ENCODE data around the gene ENDOV.

Gene ENDOV

DNA sequence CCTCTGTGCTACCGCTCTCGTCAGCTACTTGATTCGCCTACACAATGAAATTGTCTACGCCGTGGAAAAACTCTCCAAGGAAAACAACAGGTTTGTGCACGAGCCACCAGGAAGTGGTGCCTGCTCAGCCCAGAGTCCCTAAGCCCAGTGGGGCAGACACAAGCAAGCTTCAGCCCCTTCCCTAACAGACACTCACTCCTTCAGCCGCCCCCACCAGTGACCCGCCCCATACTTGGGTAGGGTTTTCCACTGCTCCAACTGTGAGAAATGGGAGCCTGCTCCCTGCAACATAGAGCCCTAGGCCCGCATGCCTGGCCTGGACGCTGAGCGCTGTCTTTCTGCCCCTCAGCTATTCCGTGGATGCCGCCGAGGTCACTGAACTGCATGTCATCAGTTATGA, 28.6 kb upstream of the ENDOV start:
- ChIA-PET POLR2A (ENCODE audit: low non-redundant PET) (no interaction called here), CTCF (no interaction called here)
- H3K27ac ChIP-seq = no peak overlapping the region; the same call in 1 of the 2 replicates
- TF ChIP-seq, protein P1, sequence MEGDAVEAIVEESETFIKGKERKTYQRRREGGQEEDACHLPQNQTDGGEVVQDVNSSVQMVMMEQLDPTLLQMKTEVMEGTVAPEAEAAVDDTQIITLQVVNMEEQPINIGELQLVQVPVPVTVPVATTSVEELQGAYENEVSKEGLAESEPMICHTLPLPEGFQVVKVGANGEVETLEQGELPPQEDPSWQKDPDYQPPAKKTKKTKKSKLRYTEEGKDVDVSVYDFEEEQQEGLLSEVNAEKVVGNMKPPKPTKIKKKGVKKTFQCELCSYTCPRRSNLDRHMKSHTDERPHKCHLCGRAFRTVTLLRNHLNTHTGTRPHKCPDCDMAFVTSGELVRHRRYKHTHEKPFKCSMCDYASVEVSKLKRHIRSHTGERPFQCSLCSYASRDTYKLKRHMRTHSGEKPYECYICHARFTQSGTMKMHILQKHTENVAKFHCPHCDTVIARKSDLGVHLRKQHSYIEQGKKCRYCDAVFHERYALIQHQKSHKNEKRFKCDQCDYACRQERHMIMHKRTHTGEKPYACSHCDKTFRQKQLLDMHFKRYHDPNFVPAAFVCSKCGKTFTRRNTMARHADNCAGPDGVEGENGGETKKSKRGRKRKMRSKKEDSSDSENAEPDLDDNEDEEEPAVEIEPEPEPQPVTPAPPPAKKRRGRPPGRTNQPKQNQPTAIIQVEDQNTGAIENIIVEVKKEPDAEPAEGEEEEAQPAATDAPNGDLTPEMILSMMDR (conservative IDR thresholded peaks at IDR 0.05; ENCODE audit: low read depth) = no peak
- no peak for DNase-seq (ENCODE audit: low spot score)

DNA sequence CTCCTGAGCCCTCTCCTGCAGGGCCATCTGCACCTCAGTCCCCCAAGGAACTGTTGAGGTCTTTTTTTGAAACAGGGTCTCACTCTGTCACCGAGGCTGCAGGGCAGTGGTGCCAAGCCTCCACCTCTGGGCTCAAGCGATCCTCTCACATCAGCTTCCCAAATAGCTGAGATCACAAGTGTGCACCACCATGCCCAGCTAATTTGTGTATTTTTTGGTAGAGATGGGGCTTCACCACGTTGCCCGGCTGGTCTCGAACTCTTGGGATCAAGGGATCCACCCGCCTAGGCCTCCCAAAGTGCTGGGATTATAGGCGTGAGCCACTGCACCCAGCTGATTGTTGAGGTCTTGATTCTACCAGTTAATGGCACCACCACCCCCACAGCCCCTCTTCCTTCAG, 27.9 kb upstream of the ENDOV start:
- POLR2A ChIA-PET (ENCODE audit: low non-redundant PET) = no interaction called here
- DNase-seq (ENCODE audit: low spot score) = no peak
- CTCF ChIA-PET = no interaction called here
- TF ChIP-seq, protein P1 (conservative IDR thresholded peaks at IDR 0.05; ENCODE audit: low read depth) = no peak
- no peak overlapping the region; the same call in 1 of the 2 replicates for H3K27ac ChIP-seq

DNA sequence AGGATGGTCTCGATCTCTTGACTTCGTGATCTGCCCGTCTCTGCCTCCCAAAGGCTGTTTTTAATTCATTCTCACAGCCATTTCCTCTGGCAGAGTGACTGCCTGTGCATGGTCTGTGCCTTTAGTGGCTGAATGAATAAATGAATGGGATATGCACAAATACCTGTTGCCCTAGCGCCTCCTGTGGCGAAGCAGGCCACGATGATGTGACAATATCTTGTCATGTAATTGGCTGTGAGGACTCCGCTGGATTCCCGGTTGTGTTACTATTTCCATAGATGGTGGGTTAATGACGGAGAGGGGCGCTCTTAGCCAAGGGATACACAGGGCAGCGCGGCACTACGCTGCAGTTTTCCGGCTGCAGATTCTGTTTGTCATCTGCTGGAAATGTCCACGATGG, 26.8 kb upstream of the ENDOV start:
- no peak overlapping the region for H3K27ac ChIP-seq
- no peak for DNase-seq (ENCODE audit: low spot score)
- ChIA-PET POLR2A (ENCODE audit: low non-redundant PET) (interaction anchor here (0.6 kb wide), 1 partner anchor 11 kb away, joined by 3 read pairs; no protein-coding TSS in a partner anchor), CTCF (no interaction called here)
- TF ChIP-seq, protein P1 (conservative IDR thresholded peaks at IDR 0.05; ENCODE audit: low read depth) = no peak

DNA sequence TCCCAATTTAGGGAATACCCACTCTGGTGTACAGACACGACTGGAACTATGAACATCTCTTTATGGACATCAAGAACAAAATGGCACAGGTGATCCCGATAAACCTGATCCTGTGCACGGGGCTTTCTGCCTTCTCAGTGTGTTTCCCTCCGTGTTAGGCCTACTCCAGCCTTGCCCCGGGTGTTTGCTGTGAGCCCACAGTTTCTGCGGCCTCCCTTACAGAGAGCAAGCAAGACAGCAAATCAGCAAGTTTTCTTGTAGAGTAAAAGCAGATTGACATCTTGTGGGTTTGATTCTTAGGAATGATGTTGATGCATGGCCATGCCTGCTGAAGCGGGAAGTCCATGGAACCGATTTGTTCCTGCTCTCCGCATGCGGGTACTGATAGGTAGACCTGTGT, 26.4 kb upstream of the ENDOV start:
- no peak for DNase-seq (ENCODE audit: low spot score)
- no peak overlapping the region for H3K27ac ChIP-seq
- TF ChIP-seq, protein P1 (conservative IDR thresholded peaks at IDR 0.05; ENCODE audit: low read depth) = no peak
- ChIA-PET CTCF (no interaction called here), POLR2A (ENCODE audit: low non-redundant PET) (interaction anchor here (0.6 kb wide), 1 partner anchor 11 kb away, joined by 3 read pairs; no protein-coding TSS in a partner anchor)

DNA sequence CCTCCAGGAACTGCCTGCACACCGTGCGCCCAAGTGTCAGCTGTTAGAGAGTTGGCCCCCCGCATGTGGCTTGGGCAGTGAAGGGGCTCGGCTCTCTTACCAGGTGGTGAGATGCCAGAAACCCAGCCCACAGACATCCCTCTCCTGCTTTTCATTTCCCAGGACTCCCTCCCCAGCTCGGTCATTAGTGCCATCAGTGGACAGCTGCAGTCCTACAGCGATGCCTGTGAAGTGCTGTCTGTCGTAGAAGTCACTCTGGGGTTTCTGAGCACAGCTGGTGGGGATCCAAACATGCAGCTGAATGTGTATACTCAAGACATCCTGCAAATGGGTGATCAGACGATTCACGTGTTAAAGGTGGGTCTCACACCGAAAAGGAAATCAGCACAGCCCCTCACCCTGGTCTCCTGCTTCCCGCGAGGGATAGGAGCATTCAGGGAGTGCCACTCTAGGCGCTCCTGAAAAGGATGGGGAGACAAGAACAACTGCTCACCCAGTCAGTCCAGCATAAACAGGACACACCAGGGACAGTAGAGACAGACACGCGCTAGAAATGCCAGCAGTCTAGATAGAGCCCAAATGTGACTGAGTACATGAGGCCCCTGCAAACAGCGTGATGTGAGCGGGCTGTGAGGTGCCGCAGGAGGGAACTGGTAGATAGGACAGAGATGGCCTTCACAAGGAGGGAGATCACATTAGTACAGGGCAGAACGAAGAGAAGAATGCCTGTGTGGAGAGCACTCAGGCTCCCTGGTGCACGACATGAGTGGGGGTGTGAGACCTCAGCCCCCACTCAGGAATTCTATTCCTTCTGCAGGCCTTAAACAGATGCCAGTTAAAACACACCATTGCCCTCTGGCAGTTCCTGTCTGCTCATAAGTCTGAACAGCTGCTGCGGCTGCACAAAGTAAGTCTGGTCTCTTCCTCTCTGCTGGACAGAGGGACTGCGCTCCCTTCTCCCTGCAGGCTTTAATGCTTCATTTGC, 25.7 kb upstream of the ENDOV start:
- ChIA-PET POLR2A (ENCODE audit: low non-redundant PET) (interaction anchor here (0.6 kb wide), 1 partner anchor 12 kb away, joined by 3 read pairs; no protein-coding TSS in a partner anchor), CTCF (interaction anchor here (0.6 kb wide), 1 partner anchor 580 kb away, joined by 5 read pairs; no protein-coding TSS in a partner anchor)
- TF ChIP-seq, protein P1 (conservative IDR thresholded peaks at IDR 0.05; ENCODE audit: low read depth) = no peak
- no peak overlapping the region for H3K27ac ChIP-seq
- DNase-seq (ENCODE audit: low spot score) = no peak

DNA sequence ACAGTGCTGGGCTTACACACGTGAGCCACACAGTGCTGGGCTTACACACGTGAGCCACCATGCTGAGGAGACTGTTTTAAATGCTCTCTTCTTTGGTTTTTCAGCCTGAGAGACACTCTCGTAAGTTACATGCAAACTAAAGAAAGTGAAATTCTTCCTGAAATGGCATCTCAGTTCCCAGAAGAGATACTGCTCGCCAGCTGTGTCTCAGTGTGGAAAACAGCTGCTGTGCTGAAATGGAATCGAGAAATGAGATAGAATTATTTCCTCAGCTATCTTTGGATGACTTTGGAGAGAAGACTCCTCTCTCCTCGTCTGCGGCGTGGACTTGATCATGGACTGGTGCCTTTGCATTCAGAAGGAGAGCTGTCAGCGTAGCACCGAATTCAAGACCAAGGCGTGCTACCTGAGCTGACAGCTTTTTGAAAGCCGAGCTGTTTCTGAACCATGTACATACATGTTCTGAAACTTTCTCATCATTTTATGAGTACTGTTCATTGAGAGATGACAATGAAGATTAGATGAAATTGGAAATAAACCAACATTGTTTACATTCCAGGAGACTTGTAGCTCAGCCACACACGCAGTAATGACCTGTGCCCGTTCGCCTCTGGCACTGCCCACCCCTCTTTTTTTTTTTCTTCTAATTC, 21.6 kb upstream of the ENDOV start:
- TF ChIP-seq, protein P1 (conservative IDR thresholded peaks at IDR 0.05; ENCODE audit: low read depth) = no peak
- H3K27ac ChIP-seq = peak overlapping the region; percentile 3; the same call in 1 of the 2 replicates
- no peak for DNase-seq (ENCODE audit: low spot score)
- POLR2A ChIA-PET (ENCODE audit: low non-redundant PET) = no interaction called here
- CTCF ChIA-PET = no interaction called here

Measured in RWPE1 (cell line).